ENCODE measurements around the gene C16orf89. TPM values are rescaled to one million over a fixed set of nuclear protein-coding genes. Genes with fewer than 3 reads are reported as not detected.

C16orf89 gene
- total RNA-seq, 2 donors from 2014 or later: 0.51 TPM; not detected in 1

DNA sequence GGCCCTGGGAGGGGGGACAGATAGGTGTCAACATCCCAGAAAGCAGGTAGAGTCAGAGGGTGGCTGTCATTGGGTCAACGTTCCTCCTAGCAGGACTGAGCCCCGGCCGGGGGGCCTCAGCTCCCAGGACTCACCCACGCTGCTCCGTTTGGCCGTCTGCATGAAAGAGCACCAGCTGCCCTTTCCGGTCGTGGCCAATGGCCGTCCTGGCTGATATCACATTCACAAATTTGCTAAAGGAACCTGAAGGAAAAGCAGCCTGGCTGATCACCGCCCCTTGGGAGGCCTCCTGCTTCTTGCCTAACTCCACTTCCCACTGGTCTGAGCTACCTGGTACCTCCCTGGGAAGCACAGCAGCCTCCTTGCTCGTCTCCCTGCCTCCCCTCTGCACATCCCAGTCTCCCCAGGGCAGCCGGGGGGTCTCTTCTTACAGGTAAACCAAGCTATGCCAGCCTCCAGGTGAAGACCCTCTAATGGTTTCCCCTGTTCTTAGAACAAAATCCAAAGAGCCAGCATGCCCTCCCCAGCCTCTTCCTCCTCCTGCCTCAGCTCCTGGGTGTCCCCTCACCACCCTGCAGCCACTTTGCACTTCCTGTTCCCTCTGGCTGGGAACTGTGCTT is 35.4 kb downstream of the C16orf89 start:
- H3K4me1 ChIP-seq (ENCODE audit: control insufficient read depth, insufficient read depth, low read length): peaks cover 4% of the 10 kb centered on the region
- TF ChIP-seq, protein P1, sequence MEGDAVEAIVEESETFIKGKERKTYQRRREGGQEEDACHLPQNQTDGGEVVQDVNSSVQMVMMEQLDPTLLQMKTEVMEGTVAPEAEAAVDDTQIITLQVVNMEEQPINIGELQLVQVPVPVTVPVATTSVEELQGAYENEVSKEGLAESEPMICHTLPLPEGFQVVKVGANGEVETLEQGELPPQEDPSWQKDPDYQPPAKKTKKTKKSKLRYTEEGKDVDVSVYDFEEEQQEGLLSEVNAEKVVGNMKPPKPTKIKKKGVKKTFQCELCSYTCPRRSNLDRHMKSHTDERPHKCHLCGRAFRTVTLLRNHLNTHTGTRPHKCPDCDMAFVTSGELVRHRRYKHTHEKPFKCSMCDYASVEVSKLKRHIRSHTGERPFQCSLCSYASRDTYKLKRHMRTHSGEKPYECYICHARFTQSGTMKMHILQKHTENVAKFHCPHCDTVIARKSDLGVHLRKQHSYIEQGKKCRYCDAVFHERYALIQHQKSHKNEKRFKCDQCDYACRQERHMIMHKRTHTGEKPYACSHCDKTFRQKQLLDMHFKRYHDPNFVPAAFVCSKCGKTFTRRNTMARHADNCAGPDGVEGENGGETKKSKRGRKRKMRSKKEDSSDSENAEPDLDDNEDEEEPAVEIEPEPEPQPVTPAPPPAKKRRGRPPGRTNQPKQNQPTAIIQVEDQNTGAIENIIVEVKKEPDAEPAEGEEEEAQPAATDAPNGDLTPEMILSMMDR (conservative IDR thresholded peaks at IDR 0.05): no peak
- no peaks in the 10 kb centered on the region for H3K9me3 ChIP-seq (ENCODE audit: control insufficient read depth, low read length)
- Mint-ChIP-seq H3K9me3 (no peaks in the 10 kb centered on the region), H3K36me3 (ENCODE audit: low read depth) (no peaks in the 10 kb centered on the region), H3K4me1 (peaks cover 16% of the 10 kb centered on the region), H3K27me3 (ENCODE audit: insufficient read depth) (peaks cover 11% of the 10 kb centered on the region), H3K4me3 (no peak overlapping the region), H3K27ac (no peak overlapping the region)
- no peak overlapping the region for H3K27ac ChIP-seq (ENCODE audit: low read depth, low read length)
- peaks cover 3% of the 10 kb centered on the region for H3K36me3 ChIP-seq (ENCODE audit: control insufficient read depth, insufficient read depth, low read length)
- 88 to 96% methylated on average over 10 to 12 of the region's 12 CpGs for WGBS, 2 experiments (ENCODE audit: insufficient coverage in 1 of 2, insufficient read length in 1 of 2)
- no peak for DNase-seq
- peaks cover 6% of the 10 kb centered on the region for H3K27me3 ChIP-seq (ENCODE audit: control insufficient read depth, insufficient read depth, low read length, poor library complexity, severe bottlenecking)
- no peak overlapping the region for H3K9ac ChIP-seq (ENCODE audit: extremely low read depth, low read length, poor library complexity, severe bottlenecking)
- H3K4me3 ChIP-seq (ENCODE audit: low read length): no peak overlapping the region

DNA sequence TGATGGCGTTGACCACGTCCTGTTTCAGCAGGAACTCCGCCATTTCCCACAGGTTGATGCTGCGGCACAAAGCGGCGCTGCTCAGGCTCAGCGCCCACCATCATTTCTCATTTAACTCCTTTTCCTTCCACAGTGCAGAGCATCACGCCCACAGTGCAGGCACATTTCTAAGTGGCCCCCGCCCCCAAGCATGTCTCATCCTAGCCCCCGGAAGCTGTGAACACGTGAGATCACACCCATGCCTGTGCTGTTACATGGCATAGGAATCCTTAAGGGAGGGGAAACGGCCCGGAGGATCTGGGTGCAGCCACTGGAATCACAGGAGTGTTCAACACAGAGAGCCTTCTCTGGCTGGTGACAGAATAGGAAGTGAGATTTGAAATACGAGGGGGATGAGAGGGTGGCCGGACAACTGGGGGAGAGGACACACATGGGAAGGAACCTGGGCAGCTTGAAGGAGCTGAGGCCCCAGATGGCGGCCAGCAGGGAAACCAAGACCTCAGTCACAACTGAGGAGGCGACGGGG is 36.7 kb downstream of the C16orf89 start:
- Histone ChIP-seq H3K9ac (ENCODE audit: extremely low read depth, low read length, poor library complexity, severe bottlenecking) (no peak overlapping the region), H3K36me3 (ENCODE audit: control insufficient read depth, insufficient read depth, low read length) (peaks cover 3% of the 10 kb centered on the region), H3K27ac (ENCODE audit: low read depth, low read length) (no peak overlapping the region), H3K4me3 (ENCODE audit: low read length) (no peak overlapping the region), H3K4me1 (ENCODE audit: control insufficient read depth, insufficient read depth, low read length) (no peaks in the 10 kb centered on the region), H3K9me3 (ENCODE audit: control insufficient read depth, low read length) (no peaks in the 10 kb centered on the region), H3K27me3 (ENCODE audit: control insufficient read depth, insufficient read depth, low read length, poor library complexity, severe bottlenecking) (peaks cover 6% of the 10 kb centered on the region)
- TF ChIP-seq, protein P1 (conservative IDR thresholded peaks at IDR 0.05): no peak
- no peaks in the 10 kb centered on the region for H3K9me3 Mint-ChIP-seq
- peaks cover 5% of the 10 kb centered on the region for H3K4me1 Mint-ChIP-seq
- peaks cover 11% of the 10 kb centered on the region for H3K27me3 Mint-ChIP-seq (ENCODE audit: insufficient read depth)
- DNase-seq: no peak
- H3K36me3 Mint-ChIP-seq (ENCODE audit: low read depth): peaks cover 2% of the 10 kb centered on the region
- H3K4me3 Mint-ChIP-seq: no peak overlapping the region
- 90 to 92% methylated on average over 12 to 18 of the region's 18 CpGs for WGBS, 2 experiments (ENCODE audit: insufficient coverage in 1 of 2, insufficient read length in 1 of 2)
- no peak overlapping the region for H3K27ac Mint-ChIP-seq

DNA sequence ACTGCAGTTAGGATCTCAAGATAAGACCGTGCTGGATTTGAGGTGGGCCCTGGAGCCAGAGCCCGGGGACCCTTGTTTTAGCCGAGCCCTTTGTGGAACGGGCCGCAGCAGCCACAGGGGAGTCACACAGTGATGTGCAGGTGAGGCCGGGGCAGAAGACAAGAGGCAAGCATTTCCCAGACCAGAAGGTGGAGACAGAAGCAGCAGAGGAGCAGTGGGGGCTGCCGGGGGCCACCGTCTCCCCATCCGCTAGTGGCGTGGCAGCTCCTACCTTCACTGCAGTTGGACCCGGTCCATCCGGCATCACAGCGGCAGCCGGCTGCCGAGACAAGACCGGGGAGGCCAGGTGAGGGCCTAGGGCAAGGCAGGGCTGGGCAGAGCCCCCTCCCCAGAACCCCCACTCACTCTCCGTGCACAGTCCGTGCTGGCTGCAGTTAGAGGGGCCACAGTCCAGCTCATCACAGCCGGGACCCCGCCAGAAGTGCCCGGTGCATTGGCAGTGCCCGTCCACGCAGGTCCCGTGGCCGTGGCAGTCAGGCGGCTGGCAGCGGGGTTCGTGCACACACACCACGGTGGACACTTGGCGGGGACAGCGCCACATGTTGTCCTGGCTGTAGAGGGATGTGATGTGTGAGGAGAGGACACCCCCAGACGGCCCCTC is 38.1 kb downstream of the C16orf89 start:
- Mint-ChIP-seq H3K27ac (no peak overlapping the region), H3K36me3 (ENCODE audit: low read depth) (peaks cover 2% of the 10 kb centered on the region), H3K27me3 (ENCODE audit: insufficient read depth) (peaks cover 8% of the 10 kb centered on the region), H3K4me3 (no peak overlapping the region), H3K4me1 (peaks cover under 1% of the 10 kb centered on the region), H3K9me3 (no peaks in the 10 kb centered on the region)
- WGBS, 2 experiments (ENCODE audit: insufficient coverage in 1 of 2, insufficient read length in 1 of 2): 93 to 98% methylated on average over 12 to 30 of the region's 32 CpGs
- peaks cover 3% of the 10 kb centered on the region for H3K36me3 ChIP-seq (ENCODE audit: control insufficient read depth, insufficient read depth, low read length)
- no peaks in the 10 kb centered on the region for H3K4me1 ChIP-seq (ENCODE audit: control insufficient read depth, insufficient read depth, low read length)
- no peak overlapping the region for H3K9ac ChIP-seq (ENCODE audit: extremely low read depth, low read length, poor library complexity, severe bottlenecking)
- H3K27me3 ChIP-seq (ENCODE audit: control insufficient read depth, insufficient read depth, low read length, poor library complexity, severe bottlenecking): peaks cover 2% of the 10 kb centered on the region
- no peaks in the 10 kb centered on the region for H3K9me3 ChIP-seq (ENCODE audit: control insufficient read depth, low read length)
- no peak overlapping the region for H3K27ac ChIP-seq (ENCODE audit: low read depth, low read length)
- H3K4me3 ChIP-seq (ENCODE audit: low read length): no peak overlapping the region
- TF ChIP-seq, protein P1 (conservative IDR thresholded peaks at IDR 0.05): no peak
- DNase-seq: no peak

All from endodermal cell (in vitro differentiated cells).